HG02870 (cell line): Measurements from ENCODE around the gene GCK.

Source experiments
- ATAC-seq: cut with Tn5 transposase; IDR thresholded peaks from one replicate; pipeline ENCODE4 v1.9.1; 2021; ENCODE audit warnings: mild to moderate bottlenecking, moderate library complexity; ENCODE audit not compliant: unreplicated experiment

GCK gene

GRCh38 chr7:44108768-44109750 is 80.2 kb downstream of the GCK start:
- no peak for ATAC-seq

GRCh38 chr7:44107961-44108767 is 81.1 kb downstream of the GCK start:
- ATAC-seq = no peak

- ATAC-seq = no peak
Observed at GRCh38 chr7:44107116-44107960, 81.9 kb downstream of the GCK start.

- ATAC-seq = no peak
Observed at GRCh38 chr7:44106311-44107065, 82.8 kb downstream of the GCK start.

GRCh38 chr7:44105832-44106231 is 83.4 kb downstream of the GCK start:
- ATAC-seq = no peak

- ATAC-seq = no peak
Observed at GRCh38 chr7:44104860-44105771, 84.1 kb downstream of the GCK start.

- ATAC-seq = no peak
Observed at GRCh38 chr7:44103923-44104859, 85.0 kb downstream of the GCK start, which contains the start of gene AEBP1. Gene AEBP1, plus strand, starts transcription at chr7:44104345. Its CDS starts 321 bp downstream, at chr7:44104666.

- no peak for ATAC-seq
Observed at GRCh38 chr7:44103566-44103922, 85.7 kb downstream of the GCK start.

GRCh38 chr7:44102846-44103565 is 86.2 kb downstream of the GCK start:
- ATAC-seq = no peak

GRCh38 chr7:44101966-44102845 is 87.0 kb downstream of the GCK start:
- ATAC-seq = no peak

GRCh38 chr7:44101303-44101965 is 87.8 kb downstream of the GCK start:
- no peak for ATAC-seq

- ATAC-seq = no peak
Observed at GRCh38 chr7:44100458-44101302, 88.6 kb downstream of the GCK start.

- ATAC-seq = no peak
Observed at GRCh38 chr7:44099669-44100068, 89.6 kb downstream of the GCK start.

- ATAC-seq = no peak
Observed at GRCh38 chr7:44098092-44099068, 90.9 kb downstream of the GCK start.
